Lower lobe of right lung (tissue), 2 donors: ENCODE data around the gene PCP2. TPM values are rescaled to one million over a fixed set of nuclear protein-coding genes. Genes with fewer than 3 reads are reported as not detected.

Experiments used
- ATAC-seq, 2 donors: fragments of 200-7000 bp; cut with Tn5 transposase; one replicate each; pipeline ENCODE4 v1.9.1; 2020 to 2022; ENCODE audit warnings: mild to moderate bottlenecking in 2 of 2, moderate library complexity in 2 of 2
- DNase-seq: peaks from one replicate; pipeline ENCODE4 v3.0.0-alpha.2; 2020
- H3K27ac ChIP-seq: fragments of 200-600 bp; one replicate; pipeline ENCODE4 v1.8.0; 2022
- H3K27me3 ChIP-seq: fragments of 200-600 bp; one replicate; pipeline ENCODE4 v1.8.0; 2022; ENCODE audit warnings: low read depth
- H3K36me3 ChIP-seq: fragments of 200-600 bp; one replicate; pipeline ENCODE4 v1.8.0; 2022; ENCODE audit warnings: mild to moderate bottlenecking
- H3K4me1 ChIP-seq: fragments of 200-600 bp; one replicate; pipeline ENCODE4 v1.8.0; 2022
- H3K4me3 ChIP-seq: fragments of 200-600 bp; one replicate; pipeline ENCODE4 v1.8.0; 2022; ENCODE audit warnings: mild to moderate bottlenecking
- H3K9me3 ChIP-seq: fragments of 200-600 bp; one replicate; pipeline ENCODE4 v1.8.0; 2022
- CTCF ChIP-seq: fragments of 200-600 bp; IDR thresholded peaks from one replicate; pipeline ENCODE4 v1.8.0; 2022; ENCODE audit warnings: antibody characterized with exemption, mild to moderate bottlenecking
- intact Hi-C: fragments of 100-400 bp; cut with DNase I; formaldehyde crosslinking; loops from one replicate; pipeline ENCODE4 v1.11.0; 2022
- total RNA-seq: library from RNA; stranded (reverse); fragmentation: NEBNext Ultra II Directional; extraction: Animal tissue kit (Norgen Biotek cat#: 25700); gene quantifications from one replicate; pipeline ENCODE4 v1.2.1, GENCODE V29; 2021
- donor health status: DM: no; HTN: yes; CAD: no; lungs with severe emphysema.

PCP2 gene
- total RNA-seq, 1 donor from 2014 or later = 3.5 TPM

- Histone ChIP-seq H3K27me3 (no peaks in the 10 kb centered on the region), H3K27ac (peak overlapping the region; percentile 74), H3K9me3 (no peaks in the 10 kb centered on the region), H3K4me3 (no peak overlapping the region), H3K4me1 (peaks cover 18% of the 10 kb centered on the region), H3K36me3 (no peaks in the 10 kb centered on the region)
- TF ChIP-seq CTCF = no peak
- DNase-seq (no peak), ATAC-seq (peak; percentile 57 to 62)
- intact Hi-C loops = no loop called here
Measured at GRCh38 chr19:7658219-7658686, 24.7 kb upstream of the PCP2 start.

DNA sequence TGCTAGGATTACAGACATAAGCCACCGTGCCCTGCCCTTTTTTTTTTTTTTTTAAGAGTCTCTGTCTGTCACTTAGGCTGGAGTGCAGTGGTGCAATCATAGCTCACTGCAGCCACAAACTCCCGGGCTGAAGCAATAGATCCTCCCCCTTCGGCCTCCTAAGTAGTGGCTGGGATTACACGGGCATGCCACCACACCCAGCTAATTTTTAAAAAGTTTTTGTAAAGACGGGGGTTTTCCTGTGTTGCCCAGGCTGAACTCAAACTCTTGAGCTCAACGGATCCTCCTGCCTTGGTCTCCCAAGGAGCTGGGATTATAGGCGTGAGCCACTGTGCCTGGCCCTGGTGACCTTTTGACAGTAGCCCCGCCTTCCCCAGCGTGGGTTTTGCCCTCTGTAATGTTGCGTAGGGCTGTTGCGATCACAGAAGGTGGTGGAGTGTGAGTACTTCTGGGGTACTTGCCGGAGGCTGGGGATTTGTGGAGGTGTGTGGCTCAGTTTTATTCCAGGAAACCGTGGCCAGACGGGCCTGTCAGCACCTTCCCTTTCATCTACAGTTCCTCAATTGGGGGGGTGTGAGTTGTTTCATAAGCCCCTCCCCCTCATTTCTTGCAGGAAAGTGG lies 23.7 kb upstream of the PCP2 start:
- H3K4me1 ChIP-seq = peaks cover 26% of the 10 kb centered on the region
- no peaks in the 10 kb centered on the region for H3K36me3 ChIP-seq
- TF ChIP-seq CTCF = no peak
- no peaks in the 10 kb centered on the region for H3K9me3 ChIP-seq
- ATAC-seq (peak; percentile 85 to 88), DNase-seq (peak; percentile 83)
- intact Hi-C loops = no loop called here
- no peaks in the 10 kb centered on the region for H3K27me3 ChIP-seq
- H3K27ac ChIP-seq = peak overlapping the region; percentile 74
- H3K4me3 ChIP-seq = no peak overlapping the region

- no peaks in the 10 kb centered on the region for H3K36me3 ChIP-seq
- TF ChIP-seq CTCF = no peak
- no peak overlapping the region for H3K4me3 ChIP-seq
- intact Hi-C loops = no loop called here
- no peaks in the 10 kb centered on the region for H3K9me3 ChIP-seq
- DNase-seq (no peak), ATAC-seq (peak; percentile 12 to 43)
- H3K27ac ChIP-seq = peak overlapping the region; percentile 74
- H3K4me1 ChIP-seq = peaks cover 28% of the 10 kb centered on the region
- H3K27me3 ChIP-seq = no peaks in the 10 kb centered on the region
Measured at GRCh38 chr19:7655581-7655980, 22.1 kb upstream of the PCP2 start.

GRCh38 chr19:7654401-7654800 lies 20.9 kb upstream of the PCP2 start:
- DNase-seq (no peak), ATAC-seq (no peak)
- H3K4me1 ChIP-seq = peaks cover 28% of the 10 kb centered on the region
- peak overlapping the region; percentile 74 for H3K27ac ChIP-seq
- no peak for TF ChIP-seq CTCF
- H3K27me3 ChIP-seq = no peaks in the 10 kb centered on the region
- no peaks in the 10 kb centered on the region for H3K9me3 ChIP-seq
- intact Hi-C loops = no loop called here
- no peak overlapping the region for H3K4me3 ChIP-seq
- H3K36me3 ChIP-seq = no peaks in the 10 kb centered on the region

- Histone ChIP-seq H3K27ac (peak overlapping the region; percentile 60), H3K4me3 (peak overlapping the region; percentile 31), H3K36me3 (peaks cover 5% of the 10 kb centered on the region), H3K9me3 (no peaks in the 10 kb centered on the region), H3K27me3 (no peaks in the 10 kb centered on the region), H3K4me1 (peaks cover 21% of the 10 kb centered on the region)
- TF ChIP-seq CTCF = peak; percentile 98
- peak; percentile 88 to 89 for ATAC-seq
- peak; percentile 91 for DNase-seq
- intact Hi-C loops = no loop called here
Measured at GRCh38 chr19:7652061-7652641, 18.6 kb upstream of the PCP2 start.
